Activated naive CD4-positive, alpha-beta T cell treated with anti-CD3 and anti-CD28 coated beads, Interleukin-2, amount 50 U/mL, for 24 hours (primary cell): ENCODE data around the gene TMEM126A.

Experiments
- H3K27ac Mint-ChIP-seq: one replicate; pipeline ENCODE4 v1.8.0; 2021; ENCODE audit warnings: mild to moderate bottlenecking, mixed read lengths
- H3K27me3 Mint-ChIP-seq: one replicate; pipeline ENCODE4 v1.8.0; 2021; ENCODE audit warnings: mixed read lengths
- H3K36me3 Mint-ChIP-seq: one replicate; pipeline ENCODE4 v1.8.0; 2021; ENCODE audit warnings: mixed read lengths
- H3K4me1 Mint-ChIP-seq: one replicate; pipeline ENCODE4 v1.8.0; 2021; ENCODE audit warnings: mixed read lengths
- H3K4me3 Mint-ChIP-seq: one replicate; pipeline ENCODE4 v1.8.0; 2021; ENCODE audit warnings: mild to moderate bottlenecking, mixed read lengths
- H3K9me3 Mint-ChIP-seq: one replicate; pipeline ENCODE4 v1.8.0; 2021; ENCODE audit warnings: mixed read lengths

Gene TMEM126A

DNA sequence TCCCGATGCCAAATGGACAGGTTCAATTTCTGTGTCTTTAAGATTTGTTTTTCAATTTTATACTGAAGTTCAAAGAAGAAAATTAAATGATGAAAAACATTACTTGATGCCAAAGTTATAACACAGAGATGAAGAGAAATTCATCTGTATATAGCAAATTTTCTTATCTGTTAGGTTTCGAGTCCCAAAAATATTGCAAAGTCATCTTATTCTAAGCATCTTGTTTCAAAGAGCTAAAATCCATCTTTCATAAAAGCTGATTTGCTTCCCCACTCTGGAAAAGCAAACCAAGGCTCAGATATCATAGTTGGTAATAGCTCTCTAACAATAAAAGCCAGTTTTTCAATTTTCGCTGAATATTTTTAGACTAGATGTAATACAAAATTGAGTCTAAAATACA, 57.2 kb downstream of the TMEM126A start:
- Mint-ChIP-seq H3K27ac (no peak overlapping the region), H3K4me3 (no peak overlapping the region), H3K4me1 (peaks cover 10% of the 10 kb centered on the region), H3K36me3 (peaks cover 16% of the 10 kb centered on the region), H3K27me3 (no peaks in the 10 kb centered on the region), H3K9me3 (no peaks in the 10 kb centered on the region)

- Mint-ChIP-seq H3K4me3 (no peak overlapping the region), H3K9me3 (no peaks in the 10 kb centered on the region), H3K36me3 (peaks cover 16% of the 10 kb centered on the region), H3K27me3 (no peaks in the 10 kb centered on the region), H3K4me1 (peaks cover 1% of the 10 kb centered on the region), H3K27ac (no peak overlapping the region)
These were observed 58.0 kb downstream of the TMEM126A start for GRCh38 chr11:85705800-85706199.
